ENCODE results near the gene CACNA2D2. TPM values are rescaled to one million over a fixed set of nuclear protein-coding genes. Genes with fewer than 3 reads are reported as not detected.

The CACNA2D2 gene
- total and polyA plus RNA-seq, 2 of the 4 experiments (the other 2 are of a cell fraction), result 0.15 TPM; not detected in 1

DNA sequence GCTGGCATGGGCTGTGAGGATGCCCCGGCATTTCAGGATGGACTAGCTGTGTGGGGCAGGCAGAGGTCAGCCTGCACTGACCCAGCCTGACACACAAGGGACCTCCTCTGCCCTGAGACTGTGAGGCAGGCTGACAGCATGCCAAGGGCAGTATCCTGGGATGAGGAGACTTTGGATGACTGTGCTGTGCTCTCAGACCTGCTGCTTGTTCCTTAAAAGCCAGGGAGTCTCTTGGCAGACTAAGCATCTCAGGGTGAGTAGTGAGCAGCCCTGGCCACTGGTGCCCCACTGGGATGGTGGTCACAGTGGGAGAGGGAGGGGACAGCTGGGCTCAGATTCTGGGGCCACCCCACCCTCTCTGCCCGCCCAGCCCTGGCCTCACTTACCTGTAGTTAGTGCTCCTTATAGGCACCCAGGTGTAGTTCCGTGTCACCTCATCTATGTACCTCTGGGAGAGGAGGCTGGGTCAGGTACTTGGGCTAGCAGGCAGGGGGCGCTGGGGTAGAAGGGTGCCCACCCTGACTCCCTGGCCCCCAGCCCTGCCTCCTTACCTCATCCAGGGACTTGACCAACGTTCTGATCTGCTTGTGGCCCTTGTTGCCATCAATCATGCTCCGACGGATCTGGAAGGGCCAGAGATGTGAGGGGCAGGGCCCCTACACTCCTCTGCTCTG, 128.0 kb downstream of the CACNA2D2 start:
- Histone ChIP-seq H3K14ac (replicated peaks; ENCODE audit: low read depth, low read length) (no peak overlapping the region), H3K27me3 (ENCODE audit: control insufficient read depth, insufficient read depth, low read length) (peaks cover 43% of the 10 kb centered on the region), H3K27ac (ENCODE audit: insufficient read depth, low read length) (no peak overlapping the region), H2AK5ac (ENCODE audit: low read depth, low read length) (no peak overlapping the region), H3K4me1 (ENCODE audit: control insufficient read depth, insufficient read depth, low read length) (no peaks in the 10 kb centered on the region), H3K18ac (ENCODE audit: low read depth, low read length) (no peak overlapping the region), H3K4me2 (ENCODE audit: low read depth, low read length) (no peak overlapping the region), H2BK5ac (ENCODE audit: low read depth, low read length, poor library complexity, severe bottlenecking) (no peak overlapping the region), H4K5ac (ENCODE audit: low read depth, low read length) (no peak overlapping the region), H4K91ac (ENCODE audit: insufficient read depth, low read depth, low read length) (no peak overlapping the region), H2BK20ac (ENCODE audit: low read depth, low read length) (no peak overlapping the region), H4K20me1 (ENCODE audit: insufficient read depth, low read length) (no peaks in the 10 kb centered on the region), H3K36me3 (ENCODE audit: control insufficient read depth, insufficient read depth, low read length) (no peaks in the 10 kb centered on the region), H3K9me1 (ENCODE audit: insufficient read depth, low read length) (no peaks in the 10 kb centered on the region), H3K23ac (ENCODE audit: low read depth, low read length) (no peak overlapping the region), H2AK9ac (replicated peaks; ENCODE audit: low read depth, low read length, poor library complexity) (no peak overlapping the region), H2AFZ (replicated peaks; ENCODE audit: low read length, poor library complexity) (no peak overlapping the region), H3K9ac (ENCODE audit: low read depth, low read length) (no peak overlapping the region), H2BK120ac (ENCODE audit: low read depth, low read length) (no peak overlapping the region), H2BK15ac (ENCODE audit: low read depth, low read length) (no peak overlapping the region), H3K9me3 (ENCODE audit: control insufficient read depth, insufficient read depth, low read length) (no peaks in the 10 kb centered on the region), H3K79me1 (ENCODE audit: low read depth in 1 of 2, low read length in 2 of 2) (no peaks in the 10 kb centered on the region), H3K4me3 (ENCODE audit: insufficient read depth, low read depth, low read length) (no peak overlapping the region), H3K4ac (ENCODE audit: low read depth, low read length) (no peak overlapping the region), H3K56ac (ENCODE audit: extremely low read depth, insufficient read depth, low read length) (no peak overlapping the region), H4K8ac (ENCODE audit: low read depth in 2 of 2, low read length in 2 of 2) (no peak overlapping the region)
- in situ Hi-C loops (cut with MboI; ENCODE audit: low sequenced_read_pairs) (no loop called here), intact Hi-C loops (cut with micrococcal nuclease) (no loop called here), dilution Hi-C loops (cut with HindIII; ENCODE audit: low sequenced_read_pairs, unreplicated experiment) (no loop called here)
- TF ChIP-seq CHD1 (IDR thresholded peaks at IDR 0.05; ENCODE audit: low read depth, low read length), result no peak
- no peak for TF ChIP-seq BHLHE40 (IDR thresholded peaks at IDR 0.05; ENCODE audit: low read depth, low read length)
- TF ChIP-seq POLR2A (IDR thresholded peaks at IDR 0.05; ENCODE audit: low read depth, low read length), result no peak
- TF ChIP-seq SMC3 (IDR thresholded peaks at IDR 0.05; ENCODE audit: low read depth, low read length), result no peak
- TF ChIP-seq RFX5 (IDR thresholded peaks at IDR 0.05; ENCODE audit: low read depth, low read length), result no peak
- no peak for TF ChIP-seq RAD21 (IDR thresholded peaks at IDR 0.05; ENCODE audit: low read length)
- no peak for TF ChIP-seq MXI1 (IDR thresholded peaks at IDR 0.05; ENCODE audit: borderline replicate concordance, low read depth, low read length)
- TF ChIP-seq, protein P1, sequence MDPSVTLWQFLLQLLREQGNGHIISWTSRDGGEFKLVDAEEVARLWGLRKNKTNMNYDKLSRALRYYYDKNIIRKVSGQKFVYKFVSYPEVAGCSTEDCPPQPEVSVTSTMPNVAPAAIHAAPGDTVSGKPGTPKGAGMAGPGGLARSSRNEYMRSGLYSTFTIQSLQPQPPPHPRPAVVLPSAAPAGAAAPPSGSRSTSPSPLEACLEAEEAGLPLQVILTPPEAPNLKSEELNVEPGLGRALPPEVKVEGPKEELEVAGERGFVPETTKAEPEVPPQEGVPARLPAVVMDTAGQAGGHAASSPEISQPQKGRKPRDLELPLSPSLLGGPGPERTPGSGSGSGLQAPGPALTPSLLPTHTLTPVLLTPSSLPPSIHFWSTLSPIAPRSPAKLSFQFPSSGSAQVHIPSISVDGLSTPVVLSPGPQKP (IDR thresholded peaks at IDR 0.05; ENCODE audit: borderline replicate concordance, low read depth, low read length), result no peak
- TF ChIP-seq FOS (IDR thresholded peaks at IDR 0.05; ENCODE audit: low read depth, low read length), result no peak
- TF ChIP-seq, protein P2, sequence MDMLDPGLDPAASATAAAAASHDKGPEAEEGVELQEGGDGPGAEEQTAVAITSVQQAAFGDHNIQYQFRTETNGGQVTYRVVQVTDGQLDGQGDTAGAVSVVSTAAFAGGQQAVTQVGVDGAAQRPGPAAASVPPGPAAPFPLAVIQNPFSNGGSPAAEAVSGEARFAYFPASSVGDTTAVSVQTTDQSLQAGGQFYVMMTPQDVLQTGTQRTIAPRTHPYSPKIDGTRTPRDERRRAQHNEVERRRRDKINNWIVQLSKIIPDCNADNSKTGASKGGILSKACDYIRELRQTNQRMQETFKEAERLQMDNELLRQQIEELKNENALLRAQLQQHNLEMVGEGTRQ (IDR thresholded peaks at IDR 0.05; ENCODE audit: low read depth, low read length), result no peak
- ChIA-PET CTCF (no interaction called here), POLR2A (ENCODE audit: unreplicated experiment) (no interaction called here)
- ATAC-seq (ENCODE audit: low read depth) (no peak), DNase-seq (no peak)
- WGBS, 2 experiments (ENCODE audit: extremely low coverage in 2 of 2, insufficient read length in 1 of 2), result 40% methylated on average over 1 of the region's 7 CpGs; no CpG with 5 or more reads in 1 of the 2 experiments
- no TSS peak for BruUV-seq (replicated peaks)
